ENCODE measurements around the gene CREB3L1. TPM values are rescaled to one million over a fixed set of nuclear protein-coding genes. Genes with fewer than 3 reads are reported as not detected.

Gene CREB3L1
- total RNA-seq, 1 donor from 2014 or later, result not detected

GRCh38 chr11:46336563-46337180 is 59.2 kb downstream of the CREB3L1 start:
- Mint-ChIP-seq H3K27ac (no peak overlapping the region), H3K9me3 (no peaks in the 10 kb centered on the region), H3K4me3 (no peak overlapping the region), H3K27me3 (peaks cover 46% of the 10 kb centered on the region), H3K36me3 (ENCODE audit: low read depth) (no peaks in the 10 kb centered on the region), H3K4me1 (peaks cover 8% of the 10 kb centered on the region)
- TF ChIP-seq, protein P1, sequence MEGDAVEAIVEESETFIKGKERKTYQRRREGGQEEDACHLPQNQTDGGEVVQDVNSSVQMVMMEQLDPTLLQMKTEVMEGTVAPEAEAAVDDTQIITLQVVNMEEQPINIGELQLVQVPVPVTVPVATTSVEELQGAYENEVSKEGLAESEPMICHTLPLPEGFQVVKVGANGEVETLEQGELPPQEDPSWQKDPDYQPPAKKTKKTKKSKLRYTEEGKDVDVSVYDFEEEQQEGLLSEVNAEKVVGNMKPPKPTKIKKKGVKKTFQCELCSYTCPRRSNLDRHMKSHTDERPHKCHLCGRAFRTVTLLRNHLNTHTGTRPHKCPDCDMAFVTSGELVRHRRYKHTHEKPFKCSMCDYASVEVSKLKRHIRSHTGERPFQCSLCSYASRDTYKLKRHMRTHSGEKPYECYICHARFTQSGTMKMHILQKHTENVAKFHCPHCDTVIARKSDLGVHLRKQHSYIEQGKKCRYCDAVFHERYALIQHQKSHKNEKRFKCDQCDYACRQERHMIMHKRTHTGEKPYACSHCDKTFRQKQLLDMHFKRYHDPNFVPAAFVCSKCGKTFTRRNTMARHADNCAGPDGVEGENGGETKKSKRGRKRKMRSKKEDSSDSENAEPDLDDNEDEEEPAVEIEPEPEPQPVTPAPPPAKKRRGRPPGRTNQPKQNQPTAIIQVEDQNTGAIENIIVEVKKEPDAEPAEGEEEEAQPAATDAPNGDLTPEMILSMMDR (IDR thresholded peaks at IDR 0.05), result no peak
- DNase-seq, result no peak
- CTCF ChIA-PET, result no interaction called here
- intact Hi-C loops (cut with micrococcal nuclease), result no loop called here
- ATAC-seq (ENCODE audit: low read depth), result no peak
- POLR2A ChIA-PET, result interaction anchor here (0.7 to 0.9 kb wide), 2 partner anchors 9 to 37 kb away, joined by 3 to 8 read pairs; no protein-coding TSS in a partner anchor

- intact Hi-C loops (cut with micrococcal nuclease), result no loop called here
- no peak overlapping the region for H3K4me3 Mint-ChIP-seq
- ATAC-seq (ENCODE audit: low read depth) (no peak), DNase-seq (no peak)
- peaks cover 5% of the 10 kb centered on the region for H3K4me1 Mint-ChIP-seq
- CTCF ChIA-PET, result interaction anchor here (0.6 kb wide), 1 partner anchor 1911 kb away, joined by 3 read pairs; no protein-coding TSS in a partner anchor
- H3K9me3 Mint-ChIP-seq, result no peaks in the 10 kb centered on the region
- H3K27ac Mint-ChIP-seq, result no peak overlapping the region
- POLR2A ChIA-PET, result no interaction called here
- H3K27me3 Mint-ChIP-seq, result peaks cover 40% of the 10 kb centered on the region
- no peaks in the 10 kb centered on the region for H3K36me3 Mint-ChIP-seq (ENCODE audit: low read depth)
- TF ChIP-seq, protein P1 (IDR thresholded peaks at IDR 0.05), result no peak
These were observed 60.3 kb downstream of the CREB3L1 start for GRCh38 chr11:46337626-46338345.

DNA sequence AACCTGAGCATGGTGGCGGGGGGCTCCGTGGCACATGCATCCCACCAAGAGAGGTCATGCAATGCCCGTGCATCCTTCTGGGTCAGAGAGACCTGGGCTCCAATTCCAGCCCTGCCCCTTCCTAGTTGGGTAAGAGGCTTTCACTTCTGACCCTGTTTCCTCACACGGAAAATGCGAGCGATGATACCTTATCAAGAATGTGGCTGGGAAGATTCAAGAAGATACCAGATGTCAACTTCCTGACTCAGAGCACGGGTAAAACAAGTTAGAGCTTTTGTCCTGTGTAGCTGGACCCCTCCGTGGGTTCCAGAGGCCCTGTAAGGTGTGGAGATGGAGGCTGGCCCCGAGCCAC is 61.1 kb downstream of the CREB3L1 start:
- no peak overlapping the region for H3K27ac Mint-ChIP-seq

GRCh38 chr11:46338988-46339666 is 61.7 kb downstream of the CREB3L1 start:
- H3K27ac Mint-ChIP-seq, result no peak overlapping the region
- peaks cover 33% of the 10 kb centered on the region for H3K27me3 Mint-ChIP-seq
- TF ChIP-seq, protein P1 (IDR thresholded peaks at IDR 0.05), result no peak
- no peak for ATAC-seq (ENCODE audit: low read depth)
- no peaks in the 10 kb centered on the region for H3K9me3 Mint-ChIP-seq
- intact Hi-C loops (cut with micrococcal nuclease), result no loop called here
- H3K4me3 Mint-ChIP-seq, result no peak overlapping the region
- H3K4me1 Mint-ChIP-seq, result no peaks in the 10 kb centered on the region
- no peak for DNase-seq
- CTCF ChIA-PET, result no interaction called here
- H3K36me3 Mint-ChIP-seq (ENCODE audit: low read depth), result no peaks in the 10 kb centered on the region
- POLR2A ChIA-PET, result interaction anchor here (0.6 kb wide), 1 partner anchor 111 kb away, joined by 8 read pairs; no protein-coding TSS in a partner anchor

More for the DNA sequence above, 61.1 kb downstream of the CREB3L1 start:
- no peaks in the 10 kb centered on the region for H3K9me3 Mint-ChIP-seq
- no peaks in the 10 kb centered on the region for H3K36me3 Mint-ChIP-seq (ENCODE audit: low read depth)
- no peak for DNase-seq
- H3K27me3 Mint-ChIP-seq, result peaks cover 38% of the 10 kb centered on the region
- ChIA-PET CTCF (no interaction called here), POLR2A (interaction anchor here (0.6 kb wide), 1 partner anchor 112 kb away, joined by 8 read pairs; no protein-coding TSS in a partner anchor)
- intact Hi-C loops (cut with micrococcal nuclease), result no loop called here
- H3K4me3 Mint-ChIP-seq, result no peak overlapping the region
- peaks cover 1% of the 10 kb centered on the region for H3K4me1 Mint-ChIP-seq
- TF ChIP-seq, protein P1 (IDR thresholded peaks at IDR 0.05), result no peak
- ATAC-seq (ENCODE audit: low read depth), result no peak

GRCh38 chr11:46339816-46340215 is 62.4 kb downstream of the CREB3L1 start:
- H3K27ac Mint-ChIP-seq, result no peak overlapping the region
- TF ChIP-seq, protein P1 (IDR thresholded peaks at IDR 0.05), result no peak
- ATAC-seq (ENCODE audit: low read depth), result no peak
- peaks cover 26% of the 10 kb centered on the region for H3K27me3 Mint-ChIP-seq
- H3K4me1 Mint-ChIP-seq, result peaks cover 2% of the 10 kb centered on the region
- CTCF ChIA-PET, result interaction anchor here (1.2 kb wide), 1 partner anchor 9 kb away, joined by 3 read pairs; no protein-coding TSS in a partner anchor
- no peaks in the 10 kb centered on the region for H3K9me3 Mint-ChIP-seq
- intact Hi-C loops (cut with micrococcal nuclease), result no loop called here
- no peak for DNase-seq
- POLR2A ChIA-PET, result no interaction called here
- no peak overlapping the region for H3K4me3 Mint-ChIP-seq
- H3K36me3 Mint-ChIP-seq (ENCODE audit: low read depth), result no peaks in the 10 kb centered on the region
